Heart left ventricle (tissue), 13 donors: Measurements from ENCODE around the gene FUZ.

Experiments used
- POLR2A ChIP-seq, 2 donors: fragments of 450-650 bp; IDR thresholded peaks; one replicate each; pipeline ENCODE4 v1.6.1; 2017; ENCODE audit warnings: antibody characterized with exemption in 2 of 2, mild to moderate bottlenecking in 2 of 2, moderate library complexity in 2 of 2
- TF ChIP-seq, protein P1 (sequence below), 12 donors: fragments of 200-600 bp; sonication (generic) in 4 of 12; IDR thresholded peaks; one replicate each; pipeline versions ENCODE4 v1.5.0 to v1.8.0; 2018 to 2022; ENCODE audit warnings: antibody characterized with exemption in 12 of 12, mild to moderate bottlenecking in 5 of 12
- donor health status: ischemic (EF 13 %, LVEDD 7.1; RV severe dilation, severe dysfunction).
- donor health status: DM: no; HTN: yes; CAD: no.
- donor health status: DM: no; HTN: no; CAD: no.
- donor health status: ischemic (EF 25% LVEDD 6.9; RV normal size, moderate dysfunction).
- donor health status: ischemic (EF 25% LVEDD 5.7; RV mildly dilated, moderate dysfunction).
- donor health status: ischemic (EF 35%, LVEDD 5.7; RV mildly dilated, moderate dysfunction).
- donor health status: nonischemic (EF 11% LVEDD 7.7; RV severe dilation, severe dysfunction).
- donor health status: DM: yes; HTN: yes; CAD: no.
- donor health status: PGD.
- donor health status: ischemic (EF 29% LVEDD 5.4; RV normal size, mild dysfunction).
- donor health status: nonischemic (EF 23%, LVEDD 6.1; RV moderate dilation, normal function).

GRCh38 chr19:49858088-49858985, 45.2 kb upstream of the FUZ start:
- TF ChIP-seq, protein P1, sequence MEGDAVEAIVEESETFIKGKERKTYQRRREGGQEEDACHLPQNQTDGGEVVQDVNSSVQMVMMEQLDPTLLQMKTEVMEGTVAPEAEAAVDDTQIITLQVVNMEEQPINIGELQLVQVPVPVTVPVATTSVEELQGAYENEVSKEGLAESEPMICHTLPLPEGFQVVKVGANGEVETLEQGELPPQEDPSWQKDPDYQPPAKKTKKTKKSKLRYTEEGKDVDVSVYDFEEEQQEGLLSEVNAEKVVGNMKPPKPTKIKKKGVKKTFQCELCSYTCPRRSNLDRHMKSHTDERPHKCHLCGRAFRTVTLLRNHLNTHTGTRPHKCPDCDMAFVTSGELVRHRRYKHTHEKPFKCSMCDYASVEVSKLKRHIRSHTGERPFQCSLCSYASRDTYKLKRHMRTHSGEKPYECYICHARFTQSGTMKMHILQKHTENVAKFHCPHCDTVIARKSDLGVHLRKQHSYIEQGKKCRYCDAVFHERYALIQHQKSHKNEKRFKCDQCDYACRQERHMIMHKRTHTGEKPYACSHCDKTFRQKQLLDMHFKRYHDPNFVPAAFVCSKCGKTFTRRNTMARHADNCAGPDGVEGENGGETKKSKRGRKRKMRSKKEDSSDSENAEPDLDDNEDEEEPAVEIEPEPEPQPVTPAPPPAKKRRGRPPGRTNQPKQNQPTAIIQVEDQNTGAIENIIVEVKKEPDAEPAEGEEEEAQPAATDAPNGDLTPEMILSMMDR (IDR thresholded peaks at IDR 0.05) = no peak
- no peak for TF ChIP-seq POLR2A (IDR thresholded peaks at IDR 0.05)
